HG02852 (cell line): ENCODE results near the gene MAD2L1BP.
"Not testable (repeated sequence)": the region's sequence is repeated elsewhere in the genome, so short reads cannot be mapped to it uniquely, and the experiment has no call there.

ENCODE experiments used
- ATAC-seq: cut with Tn5 transposase; IDR thresholded peaks from one replicate; pipeline ENCODE4 v1.9.1; 2021; ENCODE audit warnings: mild to moderate bottlenecking, moderate library complexity; ENCODE audit not compliant: unreplicated experiment

Gene MAD2L1BP

GRCh38 chr6:43635387-43636307 lies at the start of gene MAD2L1BP:
TSS of gene MAD2L1BP (plus strand) at chr6:43635840. CDS start at chr6:43635876, 36 bp downstream.
- peak; percentile 91 for ATAC-seq

- ATAC-seq, result no peak
Measured at GRCh38 chr6:43588194-43588593, 47.4 kb upstream of the MAD2L1BP start.

- not testable (repeated sequence) for ATAC-seq
Measured at GRCh38 chr6:43589564-43589963, 46.1 kb upstream of the MAD2L1BP start.

- no peak for ATAC-seq
Measured at GRCh38 chr6:43593938-43594337, 41.7 kb upstream of the MAD2L1BP start.

GRCh38 chr6:43600595-43600994 lies 35.0 kb upstream of the MAD2L1BP start:
- no peak for ATAC-seq

- no peak for ATAC-seq
Measured at GRCh38 chr6:43604174-43604573, 31.5 kb upstream of the MAD2L1BP start.

- no peak for ATAC-seq
Measured at GRCh38 chr6:43606019-43606418, 29.6 kb upstream of the MAD2L1BP start.

GRCh38 chr6:43608310-43608763 lies 27.3 kb upstream of the MAD2L1BP start:
- ATAC-seq, result no peak

GRCh38 chr6:43608807-43609206 lies 26.8 kb upstream of the MAD2L1BP start:
- ATAC-seq, result no peak

GRCh38 chr6:43609402-43609801 lies 26.2 kb upstream of the MAD2L1BP start:
- ATAC-seq, result no peak

- ATAC-seq, result no peak
Measured at GRCh38 chr6:43610431-43610830, 25.2 kb upstream of the MAD2L1BP start.

- no peak for ATAC-seq
Measured at GRCh38 chr6:43613721-43614395, 21.8 kb upstream of the MAD2L1BP start.

GRCh38 chr6:43614396-43614730 lies 21.3 kb upstream of the MAD2L1BP start:
- no peak for ATAC-seq

GRCh38 chr6:43616725-43617472 lies 18.7 kb upstream of the MAD2L1BP start:
- ATAC-seq, result no peak

GRCh38 chr6:43621078-43621835 lies 14.4 kb upstream of the MAD2L1BP start:
- ATAC-seq, result no peak

GRCh38 chr6:43621836-43622180 lies 13.8 kb upstream of the MAD2L1BP start:
- ATAC-seq, result no peak

- no peak for ATAC-seq
Measured at GRCh38 chr6:43622541-43622940, 13.1 kb upstream of the MAD2L1BP start.

GRCh38 chr6:43623880-43624785 lies 11.5 kb upstream of the MAD2L1BP start:
- ATAC-seq, result no peak

GRCh38 chr6:43624786-43625288 lies 10.8 kb upstream of the MAD2L1BP start:
- ATAC-seq, result no peak
